HG03159 (cell line): ENCODE measurements around the gene VPS16.
A peak's percentile ranks its signal among the peaks of the same experiment; 100 is the strongest.

Experiments used
- ATAC-seq: cut with Tn5 transposase; IDR thresholded peaks from one replicate; pipeline ENCODE4 v1.9.1; 2021; ENCODE audit warnings: mild to moderate bottlenecking, moderate library complexity; ENCODE audit not compliant: unreplicated experiment

VPS16 gene

DNA sequence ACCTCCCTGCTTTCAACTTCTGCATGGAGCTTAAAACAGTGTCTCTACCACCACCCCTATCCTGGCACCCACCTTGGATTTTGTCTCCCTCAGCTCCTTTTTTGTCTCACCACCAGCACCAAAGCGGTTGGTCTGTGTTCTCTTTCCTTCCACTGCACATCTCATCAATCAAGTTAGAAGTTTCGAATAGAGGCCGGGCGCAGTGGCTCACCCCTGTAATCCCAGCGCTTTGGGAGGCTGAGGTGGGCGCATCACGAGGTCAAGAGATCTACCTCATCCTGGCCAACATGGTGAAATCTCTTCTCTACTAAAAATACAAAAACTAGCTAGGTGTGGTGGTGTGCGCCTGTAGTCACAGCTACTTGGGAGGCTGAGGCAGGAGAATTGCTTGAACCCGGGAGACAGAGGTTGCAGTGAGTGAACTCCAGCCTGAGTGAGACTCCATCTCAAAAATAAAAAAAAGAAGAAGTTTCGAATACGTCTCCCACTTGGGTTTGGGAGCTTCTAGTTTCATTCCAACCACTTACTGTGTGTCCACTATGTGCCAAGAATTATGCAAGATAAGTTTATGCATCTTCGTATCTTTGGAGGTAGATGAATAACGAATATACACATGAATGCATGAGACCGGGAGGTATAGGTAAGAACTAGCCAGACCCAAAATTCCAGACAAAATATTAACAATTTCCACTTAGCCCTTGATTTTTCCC, 6.0 kb upstream of the VPS16 start:
- no peak for ATAC-seq

DNA sequence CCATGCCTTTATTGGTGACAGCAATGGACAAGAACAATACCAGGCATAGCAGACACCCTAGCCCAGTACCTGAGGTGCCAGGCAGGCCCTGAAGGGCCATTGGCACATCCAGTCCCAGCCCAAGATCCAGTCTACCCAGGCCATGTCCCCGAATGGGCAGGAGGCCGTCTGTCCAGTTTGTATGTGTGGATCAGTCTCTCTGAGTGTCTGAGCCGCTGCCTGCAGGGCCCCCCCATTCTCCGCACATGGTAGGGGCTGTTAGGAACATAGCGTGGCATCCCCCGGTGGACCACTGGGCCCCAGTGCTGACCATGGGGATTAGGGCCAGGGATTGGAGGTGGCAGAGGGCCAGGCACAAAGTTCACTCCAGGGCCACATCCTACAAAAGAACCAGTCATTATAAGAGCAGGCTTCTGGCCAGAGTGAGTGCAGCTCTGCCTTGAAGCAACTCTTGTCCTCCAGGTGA, 5.2 kb upstream of the VPS16 start:
- no peak for ATAC-seq

DNA sequence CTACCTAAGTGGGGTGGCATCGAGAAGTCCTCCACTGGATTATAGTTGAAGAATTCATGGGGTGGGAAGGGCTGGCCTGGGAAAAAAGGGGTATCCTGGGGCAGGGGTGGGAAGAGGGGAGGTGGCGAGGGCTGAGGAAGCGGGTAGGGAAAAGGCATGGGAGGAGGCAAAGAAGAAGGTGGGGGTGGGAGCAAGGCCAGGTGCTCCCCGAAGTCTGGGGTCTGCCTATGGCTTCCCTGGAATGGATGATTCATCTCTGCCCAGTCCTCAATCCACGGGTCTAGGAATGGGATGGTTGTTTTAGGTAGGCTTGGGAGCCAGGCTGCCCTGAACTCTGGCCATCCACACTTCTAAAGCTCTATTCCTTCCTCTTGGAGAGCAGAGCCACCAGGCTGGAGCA, 4.5 kb upstream of the VPS16 start:
- no peak for ATAC-seq

DNA sequence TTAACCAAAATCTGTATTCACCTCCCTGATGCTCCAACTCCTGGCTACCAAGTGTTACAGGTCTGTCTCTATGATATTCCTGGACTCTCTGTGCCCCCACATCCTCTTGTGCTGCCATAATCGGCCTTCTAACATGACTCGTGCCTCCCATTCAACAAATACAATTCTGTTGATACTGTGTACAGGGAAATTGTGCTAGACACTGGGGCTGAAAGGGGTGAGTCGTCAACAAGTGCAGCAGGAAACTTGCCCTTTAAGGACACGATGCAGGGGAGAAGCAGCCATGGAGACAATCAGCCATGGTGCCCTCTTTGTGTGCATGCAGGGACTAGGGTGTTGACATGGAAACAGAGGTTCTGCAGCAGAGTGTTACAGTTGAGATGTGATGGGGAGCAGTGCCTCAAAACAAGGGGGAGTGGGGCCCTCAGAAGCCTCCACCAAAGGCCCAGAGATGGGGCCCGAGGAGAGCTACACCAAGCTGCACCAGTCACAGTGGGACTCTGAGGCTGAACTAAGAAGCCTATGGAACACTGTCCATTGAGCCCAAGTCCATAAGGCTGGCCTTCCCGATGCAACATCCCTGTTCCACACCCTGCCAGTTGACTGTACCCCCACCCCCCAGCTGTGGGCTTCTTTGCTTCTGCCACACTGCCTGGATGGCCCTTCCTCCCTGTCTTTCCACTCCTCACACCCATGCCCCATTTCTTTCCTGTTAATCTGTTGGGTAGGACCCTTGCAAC, 3.2 kb upstream of the VPS16 start:
- no peak for ATAC-seq

DNA sequence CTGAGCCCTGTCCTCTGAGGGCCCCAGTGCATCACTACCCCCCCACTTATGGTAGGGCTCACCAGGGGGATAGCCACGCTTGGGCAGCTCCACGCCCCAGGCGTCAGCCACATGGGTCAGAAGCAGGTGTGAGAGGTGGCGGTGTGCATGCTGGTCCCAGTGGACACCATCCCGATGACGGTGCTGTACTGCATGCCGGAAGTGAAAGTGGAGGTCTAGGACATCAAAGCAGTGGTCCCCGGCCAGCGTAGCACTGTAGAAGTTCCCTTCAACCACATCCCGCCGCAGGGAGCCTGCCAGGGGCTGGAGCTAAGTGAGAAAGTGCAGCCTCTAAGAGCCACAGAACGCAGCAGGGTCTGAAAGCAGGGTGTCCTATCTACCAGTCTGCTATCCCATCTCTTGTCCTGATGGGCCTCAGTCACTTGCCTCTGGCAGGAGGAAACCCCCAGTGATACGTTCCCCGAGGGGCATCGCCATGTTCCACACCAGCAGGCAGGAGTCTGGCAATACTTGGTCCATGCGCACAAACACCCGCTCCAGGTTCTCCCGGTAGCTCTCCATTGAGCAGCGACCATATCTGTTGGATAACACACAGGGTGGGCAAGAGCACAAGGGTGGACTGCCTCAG, 2.3 kb upstream of the VPS16 start:
- ATAC-seq = no peak

DNA sequence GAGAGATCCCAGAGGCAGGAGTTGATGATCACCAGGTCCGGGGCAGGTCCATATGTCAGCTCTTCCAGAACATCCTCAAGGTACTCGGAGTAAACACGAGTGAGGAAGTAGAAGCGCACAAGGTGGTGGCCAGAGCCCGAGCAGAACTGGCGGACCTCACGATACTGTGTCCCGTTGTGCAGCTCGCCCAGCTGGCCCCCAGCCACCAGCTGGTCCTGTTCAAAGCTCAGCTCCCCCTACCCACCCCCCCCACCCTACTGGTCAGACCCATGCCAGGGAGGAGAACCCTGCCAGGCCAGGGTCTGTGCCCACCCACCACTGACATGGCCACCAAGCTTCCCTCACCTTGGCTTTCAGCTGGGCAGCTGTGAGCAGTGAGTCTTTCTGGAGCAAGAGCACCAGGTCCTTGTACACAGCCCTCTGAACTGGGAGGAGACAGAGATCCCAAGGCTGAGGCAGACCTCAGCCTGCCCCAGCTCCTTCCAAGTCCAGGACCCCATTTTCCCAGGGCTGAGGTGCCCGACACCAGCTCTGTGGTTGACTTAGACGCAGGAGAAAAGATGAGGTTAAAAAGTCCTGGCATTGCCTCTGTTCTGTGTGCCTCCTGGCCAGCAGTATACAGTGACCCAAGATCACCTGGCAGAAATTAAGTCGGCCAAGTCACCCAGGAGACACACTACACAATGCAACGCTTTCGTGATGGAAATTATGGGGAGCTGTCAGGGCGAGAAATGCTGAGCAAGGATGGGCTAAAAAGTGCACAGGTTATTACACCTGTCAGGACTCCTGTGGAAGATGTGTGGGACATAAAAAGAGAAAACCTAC, 1.5 kb upstream of the VPS16 start:
- ATAC-seq = no peak

DNA sequence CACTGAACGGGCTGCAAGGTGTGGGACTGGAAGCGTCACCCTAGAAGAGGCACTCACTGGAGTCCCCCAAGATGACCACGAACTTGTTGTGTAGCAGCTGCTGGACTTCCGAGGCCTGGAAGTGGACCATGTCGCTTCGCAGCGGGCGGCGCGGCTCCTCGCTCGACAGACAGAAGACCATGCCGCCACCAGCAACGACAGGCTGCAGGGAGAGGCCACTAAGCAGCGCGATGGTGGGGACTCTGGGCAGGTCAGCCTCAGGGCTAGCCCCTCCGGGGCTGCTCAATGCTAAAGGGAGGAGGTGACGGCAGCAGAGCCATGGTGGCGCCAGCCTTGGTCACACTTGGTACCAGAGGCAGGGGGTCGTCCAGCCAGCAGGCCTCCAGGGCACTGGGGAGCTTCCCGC, 810 bp upstream of the VPS16 start:
- ATAC-seq = no peak

DNA sequence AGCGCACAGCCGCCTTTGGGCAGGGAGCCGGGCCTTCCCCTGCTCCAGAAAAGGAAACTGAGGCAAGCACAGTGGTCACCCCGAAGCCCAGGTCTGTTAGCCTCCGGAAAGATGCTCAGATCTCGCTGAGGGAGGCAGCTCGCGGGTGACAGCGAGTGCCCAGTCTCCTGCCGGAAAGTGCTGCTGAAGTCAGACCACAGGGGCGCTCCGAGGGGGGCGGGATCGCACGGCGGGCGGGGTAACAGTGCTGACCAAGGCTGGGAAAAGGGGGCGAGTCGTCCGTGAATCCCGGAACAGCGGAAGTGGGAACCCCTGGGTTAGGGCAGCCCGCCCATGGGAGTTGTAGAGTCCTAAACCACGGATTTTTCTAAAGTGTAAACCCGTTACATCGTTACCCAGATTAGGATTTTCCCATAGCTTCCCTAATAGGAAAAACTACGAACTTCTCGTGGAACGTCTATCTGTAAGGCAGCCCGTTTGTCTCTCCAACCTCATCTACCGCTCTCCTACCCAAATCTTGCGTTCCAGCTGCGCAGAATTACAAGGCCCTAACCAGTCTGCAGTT, 504 bp downstream of the VPS16 start:
- ATAC-seq = peak; percentile 36

DNA sequence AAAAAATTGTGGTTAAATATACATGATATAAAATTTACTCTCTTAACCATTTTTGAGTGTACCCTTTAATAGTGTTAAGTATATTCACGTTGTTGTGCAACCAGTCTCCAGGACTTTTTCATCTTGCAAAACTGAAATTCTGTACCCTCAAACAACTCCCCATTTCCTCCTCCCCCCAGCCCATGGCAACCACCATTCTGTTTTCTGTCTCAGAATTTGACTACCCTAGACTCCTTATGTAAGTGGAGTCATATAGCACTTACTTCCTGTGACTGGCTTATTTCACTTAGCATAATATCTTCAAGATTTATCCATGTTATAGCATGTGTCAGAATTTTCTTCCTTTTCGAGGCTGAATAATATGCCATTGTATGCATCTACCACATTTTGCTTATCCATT, 5.1 kb downstream of the VPS16 start:
- ATAC-seq = no peak

DNA sequence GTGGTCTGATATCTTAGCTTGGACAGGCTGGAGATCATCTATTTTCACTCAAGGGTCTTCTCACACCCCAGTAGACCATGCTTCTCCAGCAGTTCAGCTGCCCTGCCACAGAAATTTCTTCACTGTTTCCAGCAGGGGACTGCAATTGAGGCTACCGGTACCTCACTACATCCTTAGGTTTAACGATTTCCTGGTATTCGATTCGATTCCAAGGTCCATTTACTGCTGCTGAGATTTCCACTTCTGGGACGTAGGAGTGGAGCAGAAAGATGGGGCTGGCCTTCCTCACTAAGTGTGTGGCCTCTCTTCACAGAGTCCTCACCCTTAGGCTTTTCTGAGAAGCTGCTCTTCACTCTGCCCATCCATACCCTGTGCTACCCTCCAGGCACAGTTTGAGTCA, 6.2 kb downstream of the VPS16 start:
- no peak for ATAC-seq

DNA sequence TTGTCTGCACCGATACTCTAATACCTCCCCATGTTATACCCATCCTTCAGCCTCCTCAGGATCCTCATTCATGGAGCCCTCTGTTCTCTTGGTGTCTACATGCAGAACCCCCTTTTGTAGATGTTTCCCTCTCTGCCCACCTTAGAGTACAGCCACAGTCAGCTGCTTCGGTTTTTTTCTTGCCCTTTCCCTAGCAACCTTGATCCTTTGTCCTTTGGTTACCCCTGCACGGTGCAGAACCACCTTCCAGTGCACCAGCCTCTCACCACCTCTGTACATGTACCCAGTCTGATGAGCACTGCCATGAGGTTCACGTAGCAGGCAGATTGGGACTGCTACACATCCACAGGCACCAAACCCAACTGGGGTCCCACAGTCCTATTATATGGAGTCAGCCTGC, 7.3 kb downstream of the VPS16 start:
- ATAC-seq = no peak

DNA sequence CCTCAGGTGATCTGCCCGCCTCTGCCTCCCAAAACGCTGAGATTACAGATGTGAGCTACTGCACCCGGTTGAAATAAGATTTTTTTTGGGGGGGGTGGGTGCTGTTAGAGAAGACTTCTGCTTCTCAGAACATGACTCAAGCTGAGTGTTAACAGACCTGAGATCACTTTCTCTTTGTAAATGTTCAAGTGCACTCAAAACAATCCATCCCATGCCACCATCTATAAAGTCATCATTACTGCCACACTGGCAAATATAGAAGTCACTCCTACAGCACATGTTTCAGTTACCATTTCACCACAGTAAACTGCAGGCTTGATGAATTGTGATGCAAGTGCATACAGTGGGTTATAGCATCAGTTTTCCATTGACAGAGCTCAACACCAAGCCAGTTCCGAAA, 9.0 kb downstream of the VPS16 start:
- no peak for ATAC-seq

DNA sequence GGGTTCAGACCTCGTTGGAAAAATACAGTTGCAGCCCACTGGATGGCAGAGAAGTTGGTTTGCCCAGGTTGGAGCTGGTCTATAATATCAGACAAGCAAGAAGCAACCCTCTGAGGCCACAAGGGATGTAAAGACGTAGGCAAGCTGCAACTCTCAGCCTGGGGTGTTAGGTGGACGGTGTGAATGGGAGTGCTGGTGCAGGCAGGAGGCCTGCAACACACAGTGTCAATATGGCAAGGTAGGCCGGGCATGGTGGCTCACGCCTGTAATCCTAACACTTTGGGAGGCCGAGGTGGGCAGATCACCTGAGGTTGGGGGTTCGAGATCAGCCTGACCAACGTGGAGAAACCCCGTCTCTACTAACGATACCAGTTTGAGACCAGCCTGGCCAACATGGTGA, 10.5 kb downstream of the VPS16 start:
- ATAC-seq = no peak

DNA sequence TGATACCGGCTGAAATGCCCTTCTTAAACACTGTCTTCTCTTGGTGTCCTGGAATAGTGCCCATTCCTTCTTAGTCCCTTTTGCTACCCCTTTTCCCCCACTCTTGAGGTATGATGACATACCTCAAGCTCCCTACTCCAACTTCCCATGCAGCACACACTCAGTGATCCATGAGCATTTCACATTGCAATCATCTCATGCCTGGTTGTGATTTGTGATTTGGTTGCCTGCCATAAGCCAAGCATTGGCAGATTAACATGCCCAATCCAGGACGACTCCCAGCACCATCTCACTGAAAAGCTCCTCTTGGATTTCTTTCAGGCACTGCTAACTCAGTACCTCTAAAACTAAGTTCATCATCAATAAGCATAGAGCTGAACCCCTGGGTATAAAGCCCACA, 18.0 kb downstream of the VPS16 start:
- no peak for ATAC-seq

DNA sequence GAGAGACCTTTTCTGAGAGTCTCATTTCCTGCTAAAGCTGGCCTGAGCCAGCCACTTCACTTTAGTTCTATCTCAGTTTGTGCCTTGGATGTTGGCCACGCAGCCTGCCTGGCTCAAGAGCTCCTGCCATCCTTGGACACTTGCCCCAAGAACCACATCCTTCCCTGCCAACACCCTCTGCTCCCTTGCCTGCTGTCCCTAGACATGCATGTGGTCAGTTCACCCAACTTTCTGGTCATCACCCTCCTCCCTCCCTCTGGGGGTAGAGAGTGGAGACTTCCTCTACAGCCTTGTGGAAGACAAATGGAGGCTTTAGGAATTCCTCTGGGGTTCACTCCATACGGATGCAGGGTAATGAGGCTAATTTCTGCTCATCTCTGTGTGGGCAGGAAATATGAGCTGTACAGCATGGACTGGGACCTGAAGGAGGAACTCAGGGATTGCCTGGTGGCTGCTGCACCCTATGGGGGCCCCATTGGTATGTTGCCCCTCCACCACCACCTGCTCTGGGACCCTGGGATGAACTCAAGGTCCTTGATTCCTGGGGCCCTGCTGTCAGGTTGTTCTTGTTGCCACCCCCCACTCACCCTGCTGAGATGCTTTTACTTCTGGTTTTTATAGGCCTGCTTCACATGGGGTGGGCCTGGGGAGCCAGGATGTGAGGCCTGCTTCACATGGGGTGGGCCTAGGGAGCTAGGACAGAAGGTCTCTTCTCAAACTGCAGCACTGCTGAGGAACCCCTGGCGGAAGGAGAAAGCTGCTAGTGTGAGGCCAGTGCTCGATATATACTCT, 19.0 kb downstream of the VPS16 start:
- ATAC-seq = no peak

DNA sequence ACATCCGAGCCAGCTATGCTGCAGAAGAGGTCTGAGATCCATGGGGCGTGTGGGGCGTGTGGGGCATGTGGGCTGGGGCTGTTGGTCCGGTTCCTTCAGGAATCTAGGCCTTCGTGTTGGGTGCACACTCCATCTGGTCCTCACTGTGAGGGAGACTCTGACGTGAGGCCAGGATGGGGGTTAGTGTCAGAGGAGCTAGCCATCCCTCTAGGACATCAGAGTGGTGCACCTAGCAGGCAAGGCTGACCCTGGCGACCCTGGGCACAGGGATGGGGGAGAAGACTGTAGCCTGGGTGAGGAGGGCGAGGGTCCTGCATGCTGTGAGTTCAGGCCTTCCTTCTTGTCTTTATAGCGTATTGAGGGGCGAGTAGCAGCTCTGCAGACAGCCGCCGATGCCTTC, 24.1 kb downstream of the VPS16 start:
- no peak for ATAC-seq

DNA sequence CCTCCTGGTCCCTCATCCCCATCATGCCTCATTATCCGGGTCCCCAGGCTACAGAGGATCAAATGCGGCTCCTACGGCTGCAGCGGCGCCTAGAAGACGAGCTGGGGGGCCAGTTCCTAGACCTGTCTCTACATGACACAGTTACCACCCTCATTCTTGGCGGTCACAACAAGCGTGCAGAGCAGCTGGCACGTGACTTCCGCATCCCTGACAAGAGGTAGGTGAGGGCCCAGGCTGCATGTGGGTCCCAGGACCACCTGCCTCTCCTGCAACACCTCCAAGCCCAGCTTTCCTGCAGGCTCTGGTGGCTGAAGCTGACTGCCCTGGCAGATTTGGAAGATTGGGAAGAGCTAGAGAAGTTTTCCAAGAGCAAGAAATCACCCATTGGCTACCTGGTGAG, 24.6 kb downstream of the VPS16 start:
- ATAC-seq = no peak

DNA sequence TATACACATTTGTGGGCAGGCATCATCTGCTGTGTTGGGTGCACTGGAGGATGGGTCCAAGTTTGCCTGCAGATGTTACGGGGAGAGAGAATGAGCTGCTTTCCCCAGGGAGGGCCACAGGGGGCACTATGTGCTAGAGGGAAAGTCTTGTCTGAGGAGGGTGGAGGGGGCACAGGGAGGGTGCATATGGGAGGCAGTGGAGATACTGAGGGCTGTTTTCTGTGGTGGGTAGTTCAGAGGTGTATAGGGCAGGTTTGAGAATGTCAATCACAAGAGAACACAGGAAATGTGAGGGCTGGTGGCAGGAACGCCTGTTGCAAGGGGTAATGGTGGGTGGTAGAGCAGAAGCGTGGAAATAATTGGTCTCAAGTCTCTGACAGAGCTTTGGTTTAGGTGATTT, 25.1 kb downstream of the VPS16 start:
- ATAC-seq = no peak

DNA sequence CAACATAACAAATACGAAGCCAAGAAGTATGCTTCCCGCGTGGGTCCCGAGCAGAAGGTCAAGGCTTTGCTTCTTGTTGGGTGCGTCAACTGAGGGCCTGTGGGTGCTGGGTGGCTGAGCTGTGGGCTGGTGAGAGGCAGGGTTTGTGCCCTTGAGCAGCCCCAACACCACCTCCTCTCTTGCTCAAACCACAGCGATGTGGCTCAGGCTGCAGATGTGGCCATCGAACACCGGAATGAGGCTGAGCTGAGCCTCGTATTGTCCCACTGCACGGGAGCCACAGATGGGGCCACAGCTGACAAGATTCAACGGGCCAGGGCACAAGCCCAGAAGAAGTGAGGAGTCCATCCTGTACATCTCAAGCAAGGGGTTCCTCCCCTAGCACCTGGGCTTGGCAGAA, 25.7 kb downstream of the VPS16 start:
- ATAC-seq = no peak
